SU-DHL-6 (cell line): ENCODE data around the gene TP73.

ENCODE experiments used
- CTCF ChIP-seq: fragments of 200-600 bp; sonication (generic); IDR thresholded peaks from one replicate; pipeline ENCODE4 v1.5.1; 2017; ENCODE audit warnings: antibody characterized with exemption, mild to moderate bottlenecking, low read length, moderate library complexity; ENCODE audit not compliant: insufficient read depth, poor library complexity, severe bottlenecking
- EZH2phosphoT487 ChIP-seq: fragments of 200-600 bp; sonication (generic), shearing (Covaris generic); conservative IDR thresholded peaks from 2 replicates; pipeline ENCODE4 v1.6.1; 2018; ENCODE audit warnings: mild to moderate bottlenecking, antibody characterized with exemption, low read length, moderate library complexity, mixed read lengths

- no peak for TF ChIP-seq CTCF
- no peak for TF ChIP-seq EZH2phosphoT487
These were observed 120.6 kb downstream of the TP73 start, which contains the start of gene SMIM1 for GRCh38 chr1:3772715-3773571.
